Ovary (tissue), 3 donors: Measurements from ENCODE around the gene YDJC.

ENCODE experiments used
- CTCF ChIP-seq, 3 donors: fragments of 450-650 bp in 2 of 3; fragments of 200-600 bp in 1 of 3; IDR thresholded peaks; one replicate each; pipeline versions ENCODE4 v1.5.1 to v1.8.0; 2016 to 2022; ENCODE audit warnings: antibody characterized with exemption in 3 of 3, mild to moderate bottlenecking in 1 of 3
- EP300 ChIP-seq: sonication (generic); formaldehyde crosslinking; IDR thresholded peaks from one replicate; pipeline ENCODE4 v1.6.1; 2017; ENCODE audit warnings: antibody characterized with exemption
- POLR2A ChIP-seq: fragments of 450-650 bp; IDR thresholded peaks from one replicate; pipeline ENCODE4 v1.6.1; 2017; ENCODE audit warnings: antibody characterized with exemption, mild to moderate bottlenecking, moderate library complexity
- donor health status: DM: no; HTN: no; CAD: no.

GRCh38 chr22:21634081-21634480, 4.3 kb upstream of the YDJC start:
- no peak for TF ChIP-seq CTCF (IDR thresholded peaks at IDR 0.05)
- no peak for TF ChIP-seq POLR2A
- no peak for TF ChIP-seq EP300
